Sciatic nerve (tissue), 2 donors: ENCODE data around the gene KRT2. TPM values are rescaled to one million over a fixed set of nuclear protein-coding genes. Genes with fewer than 3 reads are reported as not detected.

Experiments used
- ATAC-seq: fragments of 200-7000 bp; cut with Tn5 transposase; one replicate; pipeline ENCODE4 v1.9.1; 2020; ENCODE audit warnings: mild to moderate bottlenecking, moderate library complexity
- DNase-seq: peaks from one replicate; pipeline ENCODE4 v3.0.0-alpha.2; 2020; ENCODE audit warnings: low spot score
- intact Hi-C: fragments of 100-400 bp; cut with DNase I; formaldehyde crosslinking; loops from one replicate; pipeline ENCODE4 v1.14.2; 2022
- total RNA-seq: library from RNA; stranded (reverse); fragmentation: NEBNext Ultra II Directional; extraction: Animal tissue kit (Norgen Biotek cat#: 25700); gene quantifications from one replicate; pipeline ENCODE4 v1.2.1, GENCODE V29; 2021
- donor health status: DM: no; HTN: no; CAD: no.
- donor health status: DM: no; HTN: no; CAD: no.

KRT2 gene
- total RNA-seq, 1 donor from 2014 or later: not detected

DNA sequence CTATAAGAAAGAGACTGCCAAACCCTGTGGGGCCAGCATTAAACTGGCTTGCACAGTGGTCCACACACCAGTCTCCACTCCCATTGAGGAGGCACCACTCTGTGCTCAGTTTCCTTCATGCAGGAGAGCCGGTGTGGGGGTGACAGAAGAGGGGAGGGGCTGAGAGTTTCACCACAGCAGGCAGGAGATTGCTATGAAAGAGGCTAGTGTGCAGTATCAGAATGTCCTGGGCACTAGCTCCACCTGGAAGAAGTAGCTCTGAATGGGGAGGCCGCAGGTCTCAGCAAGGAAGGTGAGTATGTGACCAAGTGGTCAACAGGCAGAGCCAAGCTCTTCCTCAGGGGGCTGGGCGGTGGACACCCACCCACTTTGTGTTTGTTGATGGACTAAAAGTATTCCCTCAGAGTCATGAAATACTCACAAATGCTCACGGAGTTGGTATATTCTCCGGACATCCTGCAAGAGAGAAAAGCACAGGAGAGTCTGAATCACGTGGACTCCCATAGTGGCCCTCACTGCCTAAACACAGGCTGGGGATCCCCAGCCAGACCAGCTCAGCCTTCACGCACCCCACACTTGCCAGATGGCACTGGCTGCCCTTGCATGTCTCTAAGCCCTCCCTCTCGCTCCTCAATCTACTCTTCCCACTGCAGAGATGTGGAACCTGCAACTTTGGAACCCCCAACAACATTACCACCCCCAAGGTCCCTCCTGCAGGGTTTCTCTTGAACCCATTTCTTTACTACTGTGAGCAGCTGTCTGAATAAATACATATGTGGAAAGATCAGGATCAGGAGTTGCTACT is 43.0 kb downstream of the KRT2 start:
- DNase-seq: no peak
- intact Hi-C loops: no loop called here
- no peak for ATAC-seq

DNA sequence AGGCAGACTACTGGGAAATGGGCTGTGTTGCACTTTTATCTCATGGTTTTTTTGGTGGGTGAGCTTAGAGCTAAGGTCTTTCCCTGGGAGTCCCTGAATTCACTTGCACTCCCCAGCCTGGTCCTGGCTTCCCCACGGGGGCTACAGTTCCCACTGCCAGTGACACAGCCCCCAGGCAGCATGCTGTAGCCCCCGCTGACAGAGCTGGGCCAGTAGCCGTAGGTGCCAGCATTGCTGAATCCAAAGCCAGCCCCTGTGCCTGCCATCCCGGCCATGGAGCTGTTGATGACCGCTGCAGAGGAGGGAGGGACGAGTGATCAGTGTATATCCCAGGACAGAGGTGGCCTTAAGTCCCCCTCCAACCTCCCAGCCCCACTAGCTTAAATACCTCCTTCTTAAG is 43.9 kb downstream of the KRT2 start:
- no peak for ATAC-seq
- intact Hi-C loops: no loop called here
- no peak for DNase-seq

- intact Hi-C loops: no loop called here
- DNase-seq: no peak
- no peak for ATAC-seq
Measured at GRCh38 chr12:52607314-52607713, 44.7 kb downstream of the KRT2 start.

DNA sequence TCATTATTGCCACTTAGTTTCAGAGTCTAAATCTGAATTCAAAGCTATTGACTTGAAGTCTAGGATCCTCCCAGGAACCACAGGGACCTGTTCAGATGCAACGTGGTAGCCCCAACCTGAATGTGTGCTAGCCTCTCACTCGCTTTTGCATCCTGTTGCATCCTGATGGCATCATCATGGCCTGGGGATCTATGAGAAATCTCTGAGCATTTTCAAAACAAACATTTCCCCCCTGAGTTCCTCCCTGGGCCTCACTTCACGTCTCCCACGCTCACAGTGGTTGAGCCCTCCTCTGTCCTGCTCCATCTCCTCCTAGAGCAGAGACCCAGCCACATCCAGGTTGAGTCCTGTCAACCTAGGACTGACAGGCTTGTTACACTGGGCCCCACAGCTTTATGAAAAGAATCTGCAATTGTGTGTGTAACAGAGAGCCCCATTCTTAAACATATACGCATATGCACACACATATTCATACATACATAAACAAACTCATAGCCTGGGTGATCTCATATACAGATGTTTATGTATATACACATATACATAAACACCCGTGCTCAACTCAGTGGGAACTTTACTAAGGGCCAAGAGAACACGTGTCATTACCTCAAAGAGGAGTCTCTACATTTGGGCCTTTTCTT is 45.3 kb downstream of the KRT2 start:
- no peak for DNase-seq
- ATAC-seq: no peak
- intact Hi-C loops: no loop called here

GRCh38 chr12:52606096-52606495 is 45.9 kb downstream of the KRT2 start:
- no peak for DNase-seq
- intact Hi-C loops: no loop called here
- no peak for ATAC-seq

- DNase-seq: no peak
- ATAC-seq: no peak
- intact Hi-C loops: no loop called here
Measured at GRCh38 chr12:52605542-52605941, 46.5 kb downstream of the KRT2 start.

GRCh38 chr12:52604859-52605258 is 47.2 kb downstream of the KRT2 start:
- DNase-seq: no peak
- no peak for ATAC-seq
- intact Hi-C loops: no loop called here

GRCh38 chr12:52603314-52603713 is 48.7 kb downstream of the KRT2 start:
- no peak for ATAC-seq
- intact Hi-C loops: no loop called here
- DNase-seq: no peak

DNA sequence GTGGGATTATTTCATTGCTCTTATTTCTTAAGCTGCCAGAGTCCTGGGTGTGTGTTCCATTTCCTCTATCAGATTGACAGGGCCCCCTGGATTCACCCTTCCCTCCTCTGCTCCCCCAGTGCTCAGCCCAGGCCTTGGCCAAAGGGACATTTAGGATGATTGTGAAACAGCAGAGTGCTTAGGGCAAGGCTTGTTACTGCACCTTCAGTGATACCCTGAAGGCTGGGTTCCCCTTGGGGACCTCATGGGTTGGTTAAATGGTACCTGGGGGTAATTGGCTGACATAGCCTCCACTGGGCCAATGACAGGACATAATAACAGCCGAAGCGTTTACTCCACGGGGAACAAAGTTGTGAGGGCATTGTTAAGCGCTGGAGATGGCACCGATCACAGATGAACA is 49.5 kb downstream of the KRT2 start:
- DNase-seq: no peak
- intact Hi-C loops: no loop called here

DNA sequence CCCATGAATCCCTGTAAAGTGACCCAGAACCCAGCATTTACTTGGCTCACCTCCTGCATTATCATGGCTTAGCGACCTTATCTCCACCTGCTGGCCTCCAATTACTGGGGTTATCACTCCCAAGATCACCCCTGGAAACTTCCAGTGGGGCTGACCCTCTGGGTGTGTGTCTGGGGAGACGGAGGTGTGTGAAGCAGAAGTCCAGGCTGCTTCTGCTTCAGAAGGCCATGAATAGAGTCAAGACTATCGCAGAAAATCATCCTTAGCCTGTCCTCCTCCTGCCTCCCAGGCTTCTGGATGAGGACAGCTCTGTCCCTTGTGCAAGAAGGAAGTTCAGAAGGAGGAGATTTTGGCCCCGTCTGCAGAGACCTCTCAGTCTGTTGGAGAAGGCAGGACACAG is 50.3 kb downstream of the KRT2 start:
- ATAC-seq (no peak), DNase-seq (no peak)
- intact Hi-C loops: no loop called here

More for the DNA sequence above, 49.5 kb downstream of the KRT2 start:
- ATAC-seq: no peak

GRCh38 chr12:52600941-52601481 is 51.0 kb downstream of the KRT2 start, which contains the start of gene KRT72:
Gene KRT72, minus strand, starts transcription at chr12:52601463. Its CDS starts 11 bp downstream, at chr12:52601452.
- ATAC-seq (no peak), DNase-seq (no peak)

GRCh38 chr12:52600475-52600874 is 51.5 kb downstream of the KRT2 start:
- intact Hi-C loops: no loop called here
- no peak for ATAC-seq
- DNase-seq: no peak

More at GRCh38 chr12:52600941-52601481, 51.0 kb downstream of the KRT2 start, which contains the start of gene KRT72:
- intact Hi-C loops: no loop called here

DNA sequence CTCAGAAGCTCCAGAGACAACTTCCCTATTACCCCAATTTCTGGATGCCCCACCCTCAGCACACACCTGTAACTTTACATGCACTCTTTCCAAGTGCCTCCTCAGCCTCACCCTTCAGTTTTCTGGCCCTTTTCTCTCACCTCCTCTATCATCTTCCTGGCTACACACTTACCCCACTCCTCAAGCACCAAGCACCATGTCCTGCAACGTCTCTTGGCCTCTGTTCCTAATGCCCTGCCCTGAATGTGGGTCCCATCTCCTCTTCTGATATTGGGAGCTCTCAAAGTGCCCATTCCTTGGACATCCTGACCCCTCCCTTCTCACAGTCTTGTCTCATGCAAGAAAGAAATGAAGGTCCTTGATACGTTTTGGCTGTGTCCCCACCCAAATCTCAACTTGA is 51.9 kb downstream of the KRT2 start:
- DNase-seq: no peak
- intact Hi-C loops: no loop called here
- no peak for ATAC-seq

GRCh38 chr12:52598966-52599365 is 53.0 kb downstream of the KRT2 start:
- DNase-seq: peak; percentile 17
- no peak for ATAC-seq
- intact Hi-C loops: no loop called here

Other genes with a start within 250 kb of the KRT2 start
- gene KRT82, start 245.9 kb downstream of the KRT2 start, total RNA-seq: not detected
- not detected for gene KRT75, start 217.8 kb downstream of the KRT2 start, total RNA-seq
- not detected for gene KRT6B, start 200.1 kb downstream of the KRT2 start, total RNA-seq
- gene KRT6C, start 178.4 kb downstream of the KRT2 start, total RNA-seq: not detected
- not detected for gene KRT6A, start 159.0 kb downstream of the KRT2 start, total RNA-seq
- gene KRT5, start 131.8 kb downstream of the KRT2 start, total RNA-seq: 2.6 TPM
- gene KRT71, start 99.1 kb downstream of the KRT2 start, total RNA-seq: not detected
- not detected for gene KRT74, start 78.4 kb downstream of the KRT2 start, total RNA-seq
- gene KRT72, start 50.7 kb downstream of the KRT2 start, total RNA-seq: 0.18 TPM
- not detected for gene KRT73, start 33.7 kb downstream of the KRT2 start, total RNA-seq
- 1.3 TPM for gene KRT1, start 28.2 kb upstream of the KRT2 start, total RNA-seq
- gene KRT77, start 51.3 kb upstream of the KRT2 start, total RNA-seq: not detected
- gene KRT76, start 125.1 kb upstream of the KRT2 start, total RNA-seq: not detected
- gene KRT3, start 143.9 kb upstream of the KRT2 start, total RNA-seq: not detected
- not detected for gene KRT4, start 161.9 kb upstream of the KRT2 start, total RNA-seq
- not detected for gene KRT79, start 182.1 kb upstream of the KRT2 start, total RNA-seq
- gene KRT78, start 196.8 kb upstream of the KRT2 start, total RNA-seq: not detected